HCT116 (cell line): Measurements from ENCODE around the gene PRKX.

Experiments used
- CTCF ChIP-seq, 3 experiments: fragments of 200-600 bp in 1 of 3; sonication (generic) in 1 of 3; IDR thresholded peaks in 2 of 3; conservative IDR thresholded peaks in 1 of 3; 2 replicates each; pipeline ENCODE4 v1.5.1; 2012 to 2017; ENCODE audit warnings: low read depth in 2 of 3, low read length in 2 of 3, antibody characterized with exemption in 1 of 3, borderline replicate concordance in 1 of 3, control low read depth in 1 of 3, mild to moderate bottlenecking in 1 of 3, mixed read lengths in 1 of 3, mixed run types in 1 of 3, moderate library complexity in 1 of 3; ENCODE audit not compliant: insufficient read depth in 1 of 3
- ELF1 ChIP-seq: IDR thresholded peaks from 2 replicates; pipeline ENCODE4 v1.6.1; 2012; ENCODE audit warnings: low read depth, borderline replicate concordance
- EZH2 ChIP-seq: fragments of 200-600 bp; sonication (generic); IDR thresholded peaks from 2 replicates; pipeline ENCODE4 v1.6.1; 2017; ENCODE audit warnings: antibody characterized with exemption, mixed run types
- FOSL1 ChIP-seq: IDR thresholded peaks from 2 replicates; pipeline ENCODE4 v1.6.1; 2012; ENCODE audit warnings: low read depth
- POLR2A ChIP-seq: IDR thresholded peaks from 2 replicates; pipeline ENCODE4 v1.7.0; 2011; ENCODE audit warnings: borderline replicate concordance; ENCODE audit not compliant: insufficient read depth, insufficient read length; ENCODE audit errors: extremely low read depth
- POLR2AphosphoS5 ChIP-seq: IDR thresholded peaks from 2 replicates; pipeline ENCODE4 v1.6.1; 2011; ENCODE audit warnings: mild to moderate bottlenecking, low read depth, low read length, moderate library complexity
- RAD21 ChIP-seq: IDR thresholded peaks from 2 replicates; pipeline ENCODE4 v1.6.1; 2012; ENCODE audit warnings: low read depth, mild to moderate bottlenecking
- REST ChIP-seq: IDR thresholded peaks from 2 replicates; pipeline ENCODE4 v1.6.1; 2012; ENCODE audit warnings: low read depth
- ZNF274 ChIP-seq: fragments of 200-500 bp; sonication (Bioruptor generic); IDR thresholded peaks from 2 replicates; pipeline ENCODE4 v1.6.1; 2014; ENCODE audit warnings: mild to moderate bottlenecking, low read depth, low read length, inconsistent platforms

- no peak for TF ChIP-seq CTCF (IDR thresholded peaks at IDR 0.05 in 2 of 3, conservative IDR thresholded peaks at IDR 0.05 in 1 of 3; ENCODE audit: borderline replicate concordance in 1 of 3, insufficient read depth in 1 of 3, low read depth in 2 of 3, low read length in 2 of 3)
- no peak for TF ChIP-seq ELF1
- TF ChIP-seq REST: no peak
- no peak for TF ChIP-seq ZNF274
- no peak for TF ChIP-seq POLR2A
- TF ChIP-seq POLR2AphosphoS5: no peak
- no peak for TF ChIP-seq RAD21
- no peak for TF ChIP-seq FOSL1
- no peak for TF ChIP-seq EZH2
Measured at GRCh38 chrX:3627594-3627993, 85.9 kb downstream of the PRKX start.
